Measurements from ENCODE around the gene GSTT2.

The GSTT2 gene

GRCh38 chr22:24009227-24010017, 29.5 kb downstream of the GSTT2 start:
- no peak for DNase-seq

- no peak for DNase-seq
Measured at GRCh38 chr22:24010018-24010391, 30.1 kb downstream of the GSTT2 start.

GRCh38 chr22:24011735-24012068, 31.8 kb downstream of the GSTT2 start:
- no peak for DNase-seq

GRCh38 chr22:24016156-24016555, 36.2 kb downstream of the GSTT2 start:
- DNase-seq: no peak

- no peak for DNase-seq
Measured at GRCh38 chr22:24021304-24021703, 41.4 kb downstream of the GSTT2 start.

GRCh38 chr22:24023204-24023789, 43.4 kb downstream of the GSTT2 start:
- no peak for DNase-seq

DNA sequence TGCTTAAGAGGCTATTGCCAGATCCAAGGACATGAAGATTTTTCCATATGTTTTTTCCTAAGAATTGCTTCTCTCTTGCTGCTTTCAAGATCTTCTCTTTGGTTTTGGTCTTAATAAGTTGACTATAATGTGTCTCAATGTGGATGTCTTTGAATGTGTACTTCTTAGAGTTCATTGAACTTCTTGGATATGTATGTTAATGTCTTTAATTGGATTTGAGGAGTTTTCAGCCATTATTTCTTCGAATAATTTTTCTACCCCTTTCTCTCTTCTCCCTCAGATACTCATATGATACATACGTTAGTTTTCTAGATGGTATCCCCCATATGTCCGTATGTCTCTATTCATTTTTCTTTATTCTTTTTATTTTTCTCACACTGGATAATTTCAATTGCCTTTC, 44.4 kb downstream of the GSTT2 start:
- DNase-seq: no peak

- DNase-seq: no peak
Measured at GRCh38 chr22:24025475-24025874, 45.5 kb downstream of the GSTT2 start.

DNA sequence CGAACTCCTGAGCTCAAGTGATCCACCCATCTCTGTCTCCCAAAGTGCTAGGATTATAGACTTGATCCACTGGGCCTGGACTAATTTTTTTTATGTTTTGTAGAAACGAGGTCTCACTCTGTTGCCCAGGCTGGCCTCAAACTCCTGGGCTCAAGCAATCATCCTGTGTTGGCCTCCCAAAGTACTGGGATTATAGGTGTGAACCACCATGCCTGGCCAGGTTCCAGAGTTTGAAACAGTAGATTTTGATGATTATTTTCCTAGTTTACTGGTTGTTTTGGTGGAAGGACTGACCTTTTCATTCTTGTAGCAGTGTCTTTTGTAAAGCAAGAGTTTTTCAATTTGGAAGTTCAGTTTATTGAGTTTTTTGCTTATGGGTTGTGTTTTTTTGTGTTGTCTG, 46.1 kb downstream of the GSTT2 start:
- DNase-seq: no peak

DNA sequence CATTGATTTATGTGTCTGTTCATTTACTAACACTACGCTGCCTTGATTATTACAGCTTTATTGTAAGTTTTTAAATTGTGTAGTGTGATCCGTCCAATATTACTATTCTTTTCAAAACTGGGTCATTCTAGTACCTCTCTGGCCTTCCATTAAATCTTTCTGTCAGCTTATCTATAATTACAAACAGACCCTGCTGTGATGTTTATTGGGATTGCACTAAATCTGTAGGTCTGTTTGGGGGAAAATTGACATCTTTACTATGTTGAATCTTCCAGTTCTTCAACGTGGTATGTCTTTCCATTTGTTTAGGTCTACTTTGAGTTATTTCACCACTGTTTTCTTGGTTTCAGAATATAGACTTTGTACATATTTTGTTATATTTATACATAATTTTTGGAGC, 46.8 kb downstream of the GSTT2 start:
- DNase-seq: no peak

- DNase-seq: no peak
Measured at GRCh38 chr22:24027389-24027975, 47.5 kb downstream of the GSTT2 start.

GRCh38 chr22:24027991-24028390, 48.1 kb downstream of the GSTT2 start:
- no peak for DNase-seq

DNA sequence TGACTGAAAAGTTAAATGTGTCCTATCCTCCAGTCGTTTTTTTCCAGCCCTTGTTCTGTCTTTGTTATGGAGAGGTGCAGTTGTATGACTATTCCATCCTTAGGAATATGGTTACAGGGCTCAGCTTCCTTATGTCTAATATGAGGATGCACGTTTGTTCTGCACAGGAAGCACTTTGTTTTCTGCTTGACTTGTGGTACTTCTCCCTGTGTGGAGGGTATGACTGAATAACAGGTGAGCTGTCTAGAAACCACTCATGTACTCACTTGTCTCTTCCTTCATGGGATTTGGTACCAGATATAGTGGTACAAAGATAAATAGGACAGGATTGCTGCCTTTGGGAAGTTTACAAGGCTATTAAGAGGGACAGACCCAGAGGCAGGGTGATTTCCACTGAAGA, 48.6 kb downstream of the GSTT2 start:
- no peak for DNase-seq

GRCh38 chr22:24029304-24029703, 49.4 kb downstream of the GSTT2 start:
- DNase-seq: no peak

GRCh38 chr22:24030186-24030702, 50.3 kb downstream of the GSTT2 start:
- no peak for DNase-seq

Data from effector CD8-positive, alpha-beta T cell (primary cell).